VCaP (cell line): ENCODE data around the gene RUNX3.

Experiments used
- H3K27ac ChIP-seq: fragments of 450-650 bp; 2 replicates; pipeline ENCODE4 v1.5.1; 2017
- TF ChIP-seq, protein P1 (sequence below): fragments of 450-650 bp; conservative IDR thresholded peaks from 2 replicates; pipeline ENCODE4 v1.5.1; 2017; ENCODE audit warnings: mild to moderate bottlenecking, moderate library complexity

Gene RUNX3

GRCh38 chr1:24899581-24900485 is 30.2 kb downstream of the RUNX3 start:
- H3K27ac ChIP-seq, result 0 out of 2 replicates have a peak overlapping the region, but pooled peaks have one; percentile 15
- TF ChIP-seq, protein P1, sequence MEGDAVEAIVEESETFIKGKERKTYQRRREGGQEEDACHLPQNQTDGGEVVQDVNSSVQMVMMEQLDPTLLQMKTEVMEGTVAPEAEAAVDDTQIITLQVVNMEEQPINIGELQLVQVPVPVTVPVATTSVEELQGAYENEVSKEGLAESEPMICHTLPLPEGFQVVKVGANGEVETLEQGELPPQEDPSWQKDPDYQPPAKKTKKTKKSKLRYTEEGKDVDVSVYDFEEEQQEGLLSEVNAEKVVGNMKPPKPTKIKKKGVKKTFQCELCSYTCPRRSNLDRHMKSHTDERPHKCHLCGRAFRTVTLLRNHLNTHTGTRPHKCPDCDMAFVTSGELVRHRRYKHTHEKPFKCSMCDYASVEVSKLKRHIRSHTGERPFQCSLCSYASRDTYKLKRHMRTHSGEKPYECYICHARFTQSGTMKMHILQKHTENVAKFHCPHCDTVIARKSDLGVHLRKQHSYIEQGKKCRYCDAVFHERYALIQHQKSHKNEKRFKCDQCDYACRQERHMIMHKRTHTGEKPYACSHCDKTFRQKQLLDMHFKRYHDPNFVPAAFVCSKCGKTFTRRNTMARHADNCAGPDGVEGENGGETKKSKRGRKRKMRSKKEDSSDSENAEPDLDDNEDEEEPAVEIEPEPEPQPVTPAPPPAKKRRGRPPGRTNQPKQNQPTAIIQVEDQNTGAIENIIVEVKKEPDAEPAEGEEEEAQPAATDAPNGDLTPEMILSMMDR, result no peak

GRCh38 chr1:24898909-24899439 is 31.1 kb downstream of the RUNX3 start:
- TF ChIP-seq, protein P1, result no peak

GRCh38 chr1:24898152-24898908 is 31.7 kb downstream of the RUNX3 start:
- H3K27ac ChIP-seq, result no peak overlapping the region
- TF ChIP-seq, protein P1, result peak; percentile 60

More at GRCh38 chr1:24898909-24899439, 31.1 kb downstream of the RUNX3 start:
- no peak overlapping the region for H3K27ac ChIP-seq

DNA sequence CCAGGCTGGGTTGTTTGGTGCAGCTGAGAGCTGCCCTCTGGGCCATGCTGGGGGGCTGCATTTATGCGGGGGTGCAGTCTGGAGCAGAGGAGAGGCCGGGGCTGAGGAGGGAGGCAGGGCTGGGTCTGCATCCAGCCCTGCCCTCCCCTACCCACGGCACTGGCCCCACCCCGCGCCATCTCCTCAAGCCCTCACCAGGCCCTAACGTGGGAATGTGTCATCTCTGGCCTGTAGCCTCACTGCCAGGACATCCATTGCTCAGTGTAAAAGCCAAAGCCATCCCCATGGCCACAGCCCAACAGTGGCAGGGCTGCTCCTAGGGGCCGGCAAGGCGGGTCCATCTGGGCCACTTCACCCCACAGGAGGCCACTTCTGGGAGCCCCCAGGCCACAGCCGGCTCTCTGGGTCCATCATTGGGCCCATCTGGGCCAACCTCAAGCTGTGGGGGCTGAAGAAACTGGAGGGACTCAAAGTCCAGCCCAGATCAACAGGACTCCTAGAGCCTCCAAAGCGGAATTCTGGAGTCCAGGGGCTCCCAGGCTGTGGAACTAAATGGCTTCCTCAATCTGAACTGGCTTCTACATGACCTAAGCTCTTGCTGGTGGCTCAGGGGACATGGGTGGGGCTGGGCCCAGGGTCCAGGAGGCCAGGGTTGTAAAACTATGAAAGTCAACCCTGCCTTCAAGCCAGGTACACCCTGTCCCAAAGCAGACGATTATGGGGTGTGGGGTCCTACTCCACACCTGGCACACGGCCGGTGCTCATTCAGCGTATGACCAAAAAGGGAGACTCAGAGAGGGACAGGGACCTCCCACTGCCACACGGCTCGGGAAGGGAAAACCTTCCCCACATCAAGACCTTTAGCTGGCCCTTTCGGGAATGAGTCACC is 32.6 kb downstream of the RUNX3 start:
- H3K27ac ChIP-seq, result peak overlapping the region; percentile 28; the same call in 1 of the 2 replicates
- TF ChIP-seq, protein P1, result no peak

GRCh38 chr1:24896596-24897262 is 33.3 kb downstream of the RUNX3 start:
- TF ChIP-seq, protein P1, result no peak
- H3K27ac ChIP-seq, result peak overlapping the region; percentile 28; the same call in 1 of the 2 replicates

GRCh38 chr1:24896176-24896575 is 33.9 kb downstream of the RUNX3 start:
- peak overlapping the region; percentile 28; the same call in 1 of the 2 replicates for H3K27ac ChIP-seq
- TF ChIP-seq, protein P1, result no peak
